Panc1 (cell line): ENCODE measurements around the gene CNGB1.

Experiments used
- REST ChIP-seq, 2 experiments: IDR thresholded peaks; 2 replicates each; pipeline ENCODE4 v1.6.1; 2011 to 2012; ENCODE audit warnings: low read depth in 2 of 2, control low read depth in 1 of 2, low read length in 1 of 2, mild to moderate bottlenecking in 1 of 2, moderate library complexity in 1 of 2; ENCODE audit not compliant: insufficient read depth in 1 of 2
- SIN3A ChIP-seq: IDR thresholded peaks from 2 replicates; pipeline ENCODE4 v1.6.1; 2012; ENCODE audit warnings: low read depth, mild to moderate bottlenecking, low read length, moderate library complexity, borderline replicate concordance; ENCODE audit not compliant: insufficient read depth
- TF ChIP-seq, protein P1 (sequence below): fragments of 450-650 bp; IDR thresholded peaks from 2 replicates; pipeline ENCODE4 v1.5.1; 2017; ENCODE audit warnings: mild to moderate bottlenecking

GRCh38 chr16:57939872-57940224 lies 31.1 kb downstream of the CNGB1 start:
- TF ChIP-seq, protein P1, sequence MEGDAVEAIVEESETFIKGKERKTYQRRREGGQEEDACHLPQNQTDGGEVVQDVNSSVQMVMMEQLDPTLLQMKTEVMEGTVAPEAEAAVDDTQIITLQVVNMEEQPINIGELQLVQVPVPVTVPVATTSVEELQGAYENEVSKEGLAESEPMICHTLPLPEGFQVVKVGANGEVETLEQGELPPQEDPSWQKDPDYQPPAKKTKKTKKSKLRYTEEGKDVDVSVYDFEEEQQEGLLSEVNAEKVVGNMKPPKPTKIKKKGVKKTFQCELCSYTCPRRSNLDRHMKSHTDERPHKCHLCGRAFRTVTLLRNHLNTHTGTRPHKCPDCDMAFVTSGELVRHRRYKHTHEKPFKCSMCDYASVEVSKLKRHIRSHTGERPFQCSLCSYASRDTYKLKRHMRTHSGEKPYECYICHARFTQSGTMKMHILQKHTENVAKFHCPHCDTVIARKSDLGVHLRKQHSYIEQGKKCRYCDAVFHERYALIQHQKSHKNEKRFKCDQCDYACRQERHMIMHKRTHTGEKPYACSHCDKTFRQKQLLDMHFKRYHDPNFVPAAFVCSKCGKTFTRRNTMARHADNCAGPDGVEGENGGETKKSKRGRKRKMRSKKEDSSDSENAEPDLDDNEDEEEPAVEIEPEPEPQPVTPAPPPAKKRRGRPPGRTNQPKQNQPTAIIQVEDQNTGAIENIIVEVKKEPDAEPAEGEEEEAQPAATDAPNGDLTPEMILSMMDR = no peak; the same call in 1 of the 2 replicates
- no peak for TF ChIP-seq REST (IDR thresholded peaks at IDR 0.05; ENCODE audit: insufficient read depth in 1 of 2, low read depth in 2 of 2, low read length in 1 of 2)
- no peak for TF ChIP-seq SIN3A
